HepG2 (cell line): ENCODE data around the gene SMC1A. TPM values are rescaled to one million over a fixed set of nuclear protein-coding genes. Genes with fewer than 3 reads are reported as not detected.

Experiments
- ATRX ChIP-seq: sonication (generic); formaldehyde crosslinking; IDR thresholded peaks from 2 replicates; pipeline ENCODE4 v1.4.0; 2020; ENCODE audit warnings: missing genetic modification reagents, borderline replicate concordance
- CEBPZ ChIP-seq: IDR thresholded peaks from 2 replicates; pipeline ENCODE4 v1.6.1; 2012; ENCODE audit warnings: low read length, improper control_type of control experiment
- EED ChIP-seq: sonication (generic); formaldehyde crosslinking; IDR thresholded peaks from 2 replicates; pipeline ENCODE4 v1.5.0; 2020; ENCODE audit warnings: mild to moderate bottlenecking, missing genetic modification reagents
- MTA3 ChIP-seq: sonication (generic); formaldehyde crosslinking; IDR thresholded peaks from 2 replicates; pipeline ENCODE4 v1.4.0; 2020; ENCODE audit warnings: missing genetic modification reagents
- NFE2L1 ChIP-seq: sonication (generic); formaldehyde crosslinking; IDR thresholded peaks from 2 replicates; pipeline ENCODE4 v1.4.0; 2020; ENCODE audit warnings: missing genetic modification reagents, mild to moderate bottlenecking, borderline replicate concordance
- RFXAP ChIP-seq: sonication (generic); formaldehyde crosslinking; IDR thresholded peaks from 2 replicates; pipeline ENCODE4 v1.4.0; 2020; ENCODE audit warnings: missing genetic modification reagents, borderline replicate concordance
- SOX13 ChIP-seq, 3 experiments: fragments of 450-650 bp in 1 of 3; sonication (generic) in 1 of 3; formaldehyde crosslinking in 1 of 3; IDR thresholded peaks in 2 of 3; conservative IDR thresholded peaks in 1 of 3; 2 replicates each; pipeline versions ENCODE4 v1.5.0 to v1.6.1; 2016 to 2020; ENCODE audit warnings: antibody characterized with exemption in 1 of 3, mild to moderate bottlenecking in 1 of 3, missing compliant biosample characterization in 1 of 3, missing genetic modification reagents in 1 of 3, moderate library complexity in 1 of 3
- TCF7L2 ChIP-seq: IDR thresholded peaks from 2 replicates; pipeline ENCODE4 v1.6.1; 2011; ENCODE audit warnings: mild to moderate bottlenecking, low read depth, low read length, moderate library complexity
- THAP7 ChIP-seq: sonication (generic); formaldehyde crosslinking; IDR thresholded peaks from 2 replicates; pipeline ENCODE4 v1.8.1; 2023; ENCODE audit warnings: mild to moderate bottlenecking, missing genetic modification reagents
- TMF1 ChIP-seq: sonication (generic); formaldehyde crosslinking; IDR thresholded peaks from 2 replicates; pipeline ENCODE4 v1.8.1; 2022; ENCODE audit warnings: low read depth, missing genetic modification reagents
- TRIM24 ChIP-seq: sonication (generic); formaldehyde crosslinking; IDR thresholded peaks from 2 replicates; pipeline ENCODE4 v1.8.0; 2022; ENCODE audit warnings: mild to moderate bottlenecking, missing genetic modification reagents
- TSC22D2 ChIP-seq: sonication (generic); formaldehyde crosslinking; IDR thresholded peaks from 2 replicates; pipeline ENCODE4 v1.5.1; 2020; ENCODE audit warnings: missing genetic modification reagents, mild to moderate bottlenecking, borderline replicate concordance
- YEATS2 ChIP-seq: sonication (generic); formaldehyde crosslinking; IDR thresholded peaks from 2 replicates; pipeline ENCODE4 v1.4.0; 2020; ENCODE audit warnings: missing genetic modification reagents, borderline replicate concordance
- ZBED4 ChIP-seq: sonication (generic); formaldehyde crosslinking; IDR thresholded peaks from 2 replicates; pipeline ENCODE4 v1.4.0; 2020; ENCODE audit warnings: missing genetic modification reagents, borderline replicate concordance
- ZMYM3 ChIP-seq: sonication (generic); formaldehyde crosslinking; IDR thresholded peaks from 2 replicates; pipeline ENCODE4 v1.5.1; 2020; ENCODE audit warnings: mild to moderate bottlenecking, missing genetic modification reagents
- ZNF205 ChIP-seq: IDR thresholded peaks from 2 replicates; pipeline ENCODE4 v1.6.1; 2018; ENCODE audit warnings: missing biosample characterization, missing genetic modification reagents
- ZNF264 ChIP-seq: sonication (generic); formaldehyde crosslinking; IDR thresholded peaks from 2 replicates; pipeline ENCODE4 v1.4.0; 2020; ENCODE audit warnings: missing genetic modification reagents
- ZNF431 ChIP-seq: sonication (generic); formaldehyde crosslinking; IDR thresholded peaks from 2 replicates; pipeline ENCODE4 v1.9.0; 2022; ENCODE audit warnings: missing genetic modification reagents, low read depth, mild to moderate bottlenecking, borderline replicate concordance
- ZNF619 ChIP-seq: sonication (generic); formaldehyde crosslinking; IDR thresholded peaks from 2 replicates; pipeline ENCODE4 v1.4.0; 2020; ENCODE audit warnings: mild to moderate bottlenecking, missing genetic modification reagents
- ZNF672 ChIP-seq: sonication (generic); formaldehyde crosslinking; IDR thresholded peaks from 2 replicates; pipeline ENCODE4 v1.8.1; 2022; ENCODE audit warnings: missing genetic modification reagents
- ZSCAN20 ChIP-seq: sonication (generic); formaldehyde crosslinking; IDR thresholded peaks from 2 replicates; pipeline ENCODE4 v1.4.0; 2020; ENCODE audit warnings: missing genetic modification reagents, mild to moderate bottlenecking, borderline replicate concordance
- ZSCAN31 ChIP-seq: sonication (generic); formaldehyde crosslinking; IDR thresholded peaks from 2 replicates; pipeline ENCODE4 v1.5.0; 2020; ENCODE audit warnings: low read depth, mild to moderate bottlenecking, missing genetic modification reagents
- polyA plus RNA-seq, 8 experiments: library from polyadenylated mRNA; depleted of rRNA in 3 of 8; stranded (reverse) in 7 of 8; unstranded in 1 of 8; fragments of >200 nt; fragmentation: Illumina TruSeq in 4 of 8; extraction: Trizol in 4 of 8; gene quantifications; 2 replicates each; pipeline versions ENCODE4 v1.2.1 to v1.2.3, GENCODE V29; 2011 to 2016; ENCODE audit warnings: low read depth in 4 of 8, missing spikeins in 1 of 8, mixed read lengths in 1 of 8; ENCODE audit not compliant: insufficient read depth in 1 of 8
- total RNA-seq, 5 experiments: library from RNA; depleted of rRNA; stranded (reverse); fragments of >200 nt; fragmentation: Illumina TruSeq; extraction: Trizol; gene quantifications; 2 replicates each; pipeline ENCODE4 v1.2.3, GENCODE V29; 2016; ENCODE audit warnings: low read depth in 1 of 5

Gene SMC1A
- total and polyA plus RNA-seq, 2 of the 13 experiments (the other 11 are each of a cell fraction or from before 2014, with no cell fraction given): 9.4 to 46.6 TPM

- TF ChIP-seq RFXAP (CRISPR knock-in tag) (no peak), ZBED4 (0 out of 2 replicates have a peak, but pooled peaks have one; percentile 61), ZNF672 (no peak), EED (CRISPR knock-in tag) (no peak), ZMYM3 (CRISPR knock-in tag) (no peak), ZSCAN31 (0 out of 2 replicates have a peak, but pooled peaks have one; percentile 33), ATRX (CRISPR knock-in tag) (no peak), ZSCAN20 (CRISPR knock-in tag) (0 out of 2 replicates have a peak, but pooled peaks have one; percentile 56), CEBPZ (no peak), ZNF264 (CRISPR knock-in tag) (no peak), TRIM24 (no peak), TSC22D2 (CRISPR knock-in tag) (no peak), ZNF619 (CRISPR knock-in tag) (0 out of 2 replicates have a peak, but pooled peaks have one; percentile 19), THAP7 (CRISPR knock-in tag) (no peak), YEATS2 (CRISPR knock-in tag) (peak; percentile 90), TCF7L2 (no peak), TMF1 (CRISPR knock-in tag) (no peak), NFE2L1 (CRISPR knock-in tag) (no peak), ZNF431 (CRISPR knock-in tag) (no peak), SOX13 (IDR thresholded peaks at IDR 0.05) (no peak), SOX13 (CRISPR knock-in tag; conservative IDR thresholded peaks at IDR 0.05 in 1 of 2, IDR thresholded peaks at IDR 0.05 in 1 of 2) (no peak), ZNF205 (CRISPR knock-in tag) (no peak), MTA3 (CRISPR knock-in tag) (no peak)
Observed at GRCh38 chrX:53422086-53422860, at the start of gene SMC1A (continued).
